Activated T-helper 1 cell treated with anti-CD3 and anti-CD28 coated beads, Interleukin-12 subunit alpha, Interleukin-12 subunit beta, Interleukin-2, Interleukin-4 antibody, amounts not matched to agents 30 ng/mL and 10 ng/mL and 1 ng/mL, durations not matched to agents 14 hours and 24 hours and 36 hours (primary cell): ENCODE results near the gene TDRD3. TPM values are rescaled to one million over a fixed set of nuclear protein-coding genes. Genes with fewer than 3 reads are reported as not detected.

Experiments used
- DNase-seq: peaks from one replicate; pipeline ENCODE4 v3.0.0; 2021; ENCODE audit warnings: low spot score
- H3K27ac Mint-ChIP-seq: one replicate; pipeline ENCODE4 v1.8.0; 2021; ENCODE audit warnings: mild to moderate bottlenecking, mixed read lengths
- H3K27me3 Mint-ChIP-seq: one replicate; pipeline ENCODE4 v1.8.0; 2022; ENCODE audit warnings: mild to moderate bottlenecking, moderate library complexity, mixed read lengths; ENCODE audit not compliant: insufficient read depth
- H3K36me3 Mint-ChIP-seq: one replicate; pipeline ENCODE4 v1.8.0; 2021; ENCODE audit warnings: low read depth, mixed read lengths
- H3K4me1 Mint-ChIP-seq: one replicate; pipeline ENCODE4 v1.8.0; 2021; ENCODE audit warnings: low read depth, mixed read lengths
- H3K4me3 Mint-ChIP-seq: one replicate; pipeline ENCODE4 v1.8.0; 2021; ENCODE audit warnings: mild to moderate bottlenecking, moderate library complexity, mixed read lengths
- H3K9me3 Mint-ChIP-seq: one replicate; pipeline ENCODE4 v1.8.0; 2021; ENCODE audit warnings: mixed read lengths
- intact Hi-C: fragments of 100-400 bp; cut with micrococcal nuclease; formaldehyde crosslinking; loops from one replicate; pipeline ENCODE4 v1.15.1; 2024
- total RNA-seq: library from RNA; stranded (reverse); gene quantifications from 2 replicates; pipeline ENCODE4 v1.2.3, GENCODE V29; 2022

Gene TDRD3
- total RNA-seq, 1 donor from 2014 or later: 20.7 TPM

DNA sequence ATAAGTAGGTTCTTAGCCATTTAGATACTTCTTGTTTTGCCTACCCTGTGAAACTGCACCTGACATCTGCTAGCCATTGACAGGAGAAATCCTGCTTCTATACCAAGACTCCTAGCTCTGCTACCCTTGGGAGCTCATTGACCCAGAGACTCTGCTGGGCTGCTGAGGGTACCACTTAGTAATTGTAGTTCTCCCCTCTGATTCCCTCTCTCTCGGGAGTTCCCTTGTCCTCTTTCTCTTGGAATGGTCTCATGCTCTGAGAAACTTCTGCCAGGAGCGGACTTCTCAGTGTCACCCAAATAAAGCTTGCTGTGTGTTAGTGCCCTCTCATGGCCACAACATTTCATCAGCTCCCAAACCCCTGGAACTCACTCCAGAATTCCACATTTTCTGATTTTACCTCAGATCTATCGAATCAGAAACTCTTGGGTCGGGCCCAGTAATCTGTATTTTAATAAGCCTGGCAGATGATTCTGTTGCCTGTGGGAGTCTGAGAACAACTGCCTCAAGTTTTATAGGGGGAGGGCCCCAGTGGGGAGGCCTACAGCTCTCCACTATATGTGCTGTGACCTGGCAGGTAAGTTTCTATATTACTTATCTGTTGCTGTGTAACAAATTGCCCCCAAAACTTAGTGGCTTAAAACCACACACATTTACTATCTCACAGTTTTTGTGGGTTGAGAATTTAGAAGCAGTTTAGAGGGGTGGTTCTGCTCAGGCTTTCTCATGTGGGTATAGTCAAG is 221.1 kb downstream of the TDRD3 start:
- DNase-seq: no peak
- Mint-ChIP-seq H3K36me3 (no peaks in the 10 kb centered on the region), H3K27me3 (peaks cover 2% of the 10 kb centered on the region), H3K4me1 (no peaks in the 10 kb centered on the region), H3K27ac (no peak overlapping the region), H3K4me3 (no peak overlapping the region), H3K9me3 (no peaks in the 10 kb centered on the region)
- intact Hi-C loops: no loop called here

DNA sequence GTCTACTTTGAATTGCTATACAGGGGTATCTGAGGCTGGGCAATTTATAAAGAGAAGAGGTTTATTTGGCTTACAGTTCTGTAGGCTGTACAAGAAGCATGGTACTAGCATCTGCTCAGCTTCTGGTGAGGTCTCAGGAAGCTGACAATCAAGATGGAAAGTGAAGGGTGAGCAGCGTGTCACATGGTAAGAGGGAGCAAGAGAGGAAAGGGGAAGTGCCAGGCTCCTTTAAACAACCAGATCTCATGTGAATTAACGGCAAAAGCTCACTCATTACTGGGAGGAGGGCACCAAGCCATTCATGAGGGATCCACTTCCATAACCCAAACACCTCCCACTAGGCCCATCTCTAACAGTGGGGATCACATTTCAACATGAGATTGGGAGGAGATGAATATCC is 222.4 kb downstream of the TDRD3 start:
- H3K36me3 Mint-ChIP-seq: no peaks in the 10 kb centered on the region
- intact Hi-C loops: no loop called here
- H3K9me3 Mint-ChIP-seq: no peaks in the 10 kb centered on the region
- H3K27ac Mint-ChIP-seq: no peak overlapping the region
- no peak overlapping the region for H3K4me3 Mint-ChIP-seq
- no peak for DNase-seq
- no peaks in the 10 kb centered on the region for H3K4me1 Mint-ChIP-seq
- H3K27me3 Mint-ChIP-seq: peaks cover 2% of the 10 kb centered on the region

DNA sequence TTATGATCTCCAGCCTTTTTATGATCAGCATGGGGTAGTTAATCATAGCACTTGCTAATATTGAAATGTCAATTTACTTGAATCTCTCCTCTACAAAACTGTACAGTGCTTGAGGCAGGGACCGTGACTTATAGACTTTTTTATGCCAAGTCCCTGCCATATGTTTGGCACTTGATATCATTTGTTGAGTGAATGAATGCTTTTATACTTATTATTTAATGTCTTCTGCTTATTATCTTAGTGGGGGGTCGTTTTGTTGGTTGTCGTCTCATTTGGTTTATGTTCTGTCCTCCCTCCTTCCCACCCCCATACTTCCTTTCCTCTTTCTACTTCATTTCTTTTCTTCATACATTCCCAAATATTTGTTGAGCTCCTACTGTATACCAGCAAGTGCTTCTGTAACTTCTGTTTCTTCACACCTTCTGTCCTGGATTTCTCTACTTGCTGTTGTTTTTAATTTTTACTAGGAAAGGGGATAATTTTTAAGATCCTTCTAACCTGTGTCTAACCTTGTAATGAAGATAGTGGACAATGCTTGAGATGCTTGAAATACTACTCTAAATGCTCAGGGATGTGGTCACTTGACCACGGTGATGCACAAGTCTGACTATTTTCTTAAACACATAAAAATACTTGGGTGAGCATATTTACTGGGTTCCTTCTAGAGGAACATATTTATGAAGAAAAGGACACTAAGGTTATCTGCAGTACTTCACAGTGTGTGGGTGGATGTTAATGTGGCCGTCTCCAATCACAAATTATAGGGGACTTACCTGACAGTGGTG is 223.8 kb downstream of the TDRD3 start:
- intact Hi-C loops: no loop called here
- Mint-ChIP-seq H3K4me1 (no peaks in the 10 kb centered on the region), H3K27ac (no peak overlapping the region), H3K4me3 (no peak overlapping the region), H3K27me3 (peaks cover 2% of the 10 kb centered on the region), H3K36me3 (no peaks in the 10 kb centered on the region), H3K9me3 (no peaks in the 10 kb centered on the region)
- DNase-seq: no peak

DNA sequence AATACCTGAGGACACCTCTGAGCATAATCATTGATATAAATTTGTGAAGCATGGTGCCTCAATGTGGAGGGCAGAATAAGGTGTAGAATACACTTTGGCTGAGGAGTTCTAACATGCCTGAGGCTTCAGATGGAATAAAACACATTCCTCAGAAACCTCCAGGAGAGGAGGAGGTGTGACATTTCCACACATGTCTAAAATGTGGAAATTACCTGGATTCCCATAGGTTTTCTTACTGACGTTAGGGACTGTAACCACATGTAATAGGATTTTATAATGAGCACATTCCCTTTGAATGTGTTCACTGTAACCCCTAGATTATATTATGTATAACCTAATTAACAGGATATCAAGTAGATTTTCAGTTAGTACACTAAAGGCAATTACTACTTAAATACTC is 226.1 kb downstream of the TDRD3 start:
- no peak overlapping the region for H3K4me3 Mint-ChIP-seq
- H3K36me3 Mint-ChIP-seq: no peaks in the 10 kb centered on the region
- DNase-seq: no peak
- peaks cover 2% of the 10 kb centered on the region for H3K27me3 Mint-ChIP-seq
- H3K4me1 Mint-ChIP-seq: no peaks in the 10 kb centered on the region
- intact Hi-C loops: no loop called here
- H3K9me3 Mint-ChIP-seq: no peaks in the 10 kb centered on the region
- no peak overlapping the region for H3K27ac Mint-ChIP-seq

Other genes starting within 250 kb of the TDRD3 start
- 22.8 and 24.6 TPM in 2 replicates for gene DIAPH3, start 233.3 kb upstream of the TDRD3 start, total RNA-seq